ENCODE results near the gene ASTN2. TPM values are rescaled to one million over a fixed set of nuclear protein-coding genes. Genes with fewer than 3 reads are reported as not detected.

Gene ASTN2
- total and polyA plus RNA-seq, 10 of the 15 experiments (the other 5 are each of a cell fraction or from before 2014, with no cell fraction given): 1.4 to 15.7 (median 7.0) TPM

DNA sequence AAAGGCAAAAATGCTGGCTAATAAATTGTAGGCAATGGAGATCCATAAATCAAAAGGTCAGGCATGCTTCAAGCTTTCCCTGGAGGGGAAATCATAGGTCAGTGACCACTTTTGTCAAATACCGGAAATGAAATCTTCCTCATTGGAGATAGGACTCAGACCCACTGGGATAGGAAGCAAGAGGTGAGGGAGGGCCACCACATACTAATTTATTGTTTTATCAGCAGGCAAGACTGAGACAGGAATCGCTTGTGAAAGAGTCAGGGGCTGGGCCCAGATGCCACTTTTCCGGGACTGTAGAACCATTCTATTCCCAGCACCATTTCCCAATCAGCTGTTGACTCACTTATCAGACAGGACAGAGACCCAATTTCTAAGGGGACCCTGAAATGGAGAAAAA, 984.0 kb downstream of the ASTN2 start:
- intact Hi-C loops (cut with micrococcal nuclease; ENCODE audit: unreplicated experiment) (no loop called here), in situ Hi-C loops (cut with MboI) (no loop called here)
- H3K79me2 ChIP-seq (ENCODE audit: control insufficient read depth, insufficient read depth, low read length): no peaks in the 10 kb centered on the region
- ATAC-seq: no peak
- H3K4me1 ChIP-seq (ENCODE audit: control insufficient read depth, insufficient read depth, low read length): no peaks in the 10 kb centered on the region
- WGBS (ENCODE audit: insufficient coverage, insufficient replicate concordance, low lambda C conversion rate, missing lambda C conversion rate): 96% methylated on average over 3 of the region's 3 CpGs
- ChIA-PET RAD21 (ENCODE audit: unreplicated experiment) (no interaction called here), POLR2A (no interaction called here), CTCF (no interaction called here), SMC1A (ENCODE audit: uncharacterized antibody, unreplicated experiment) (no interaction called here)
- no peak for TF ChIP-seq ZZZ3 (IDR thresholded peaks at IDR 0.05; ENCODE audit: control insufficient read depth, insufficient read length, low read depth)
- TF ChIP-seq, protein P1, sequence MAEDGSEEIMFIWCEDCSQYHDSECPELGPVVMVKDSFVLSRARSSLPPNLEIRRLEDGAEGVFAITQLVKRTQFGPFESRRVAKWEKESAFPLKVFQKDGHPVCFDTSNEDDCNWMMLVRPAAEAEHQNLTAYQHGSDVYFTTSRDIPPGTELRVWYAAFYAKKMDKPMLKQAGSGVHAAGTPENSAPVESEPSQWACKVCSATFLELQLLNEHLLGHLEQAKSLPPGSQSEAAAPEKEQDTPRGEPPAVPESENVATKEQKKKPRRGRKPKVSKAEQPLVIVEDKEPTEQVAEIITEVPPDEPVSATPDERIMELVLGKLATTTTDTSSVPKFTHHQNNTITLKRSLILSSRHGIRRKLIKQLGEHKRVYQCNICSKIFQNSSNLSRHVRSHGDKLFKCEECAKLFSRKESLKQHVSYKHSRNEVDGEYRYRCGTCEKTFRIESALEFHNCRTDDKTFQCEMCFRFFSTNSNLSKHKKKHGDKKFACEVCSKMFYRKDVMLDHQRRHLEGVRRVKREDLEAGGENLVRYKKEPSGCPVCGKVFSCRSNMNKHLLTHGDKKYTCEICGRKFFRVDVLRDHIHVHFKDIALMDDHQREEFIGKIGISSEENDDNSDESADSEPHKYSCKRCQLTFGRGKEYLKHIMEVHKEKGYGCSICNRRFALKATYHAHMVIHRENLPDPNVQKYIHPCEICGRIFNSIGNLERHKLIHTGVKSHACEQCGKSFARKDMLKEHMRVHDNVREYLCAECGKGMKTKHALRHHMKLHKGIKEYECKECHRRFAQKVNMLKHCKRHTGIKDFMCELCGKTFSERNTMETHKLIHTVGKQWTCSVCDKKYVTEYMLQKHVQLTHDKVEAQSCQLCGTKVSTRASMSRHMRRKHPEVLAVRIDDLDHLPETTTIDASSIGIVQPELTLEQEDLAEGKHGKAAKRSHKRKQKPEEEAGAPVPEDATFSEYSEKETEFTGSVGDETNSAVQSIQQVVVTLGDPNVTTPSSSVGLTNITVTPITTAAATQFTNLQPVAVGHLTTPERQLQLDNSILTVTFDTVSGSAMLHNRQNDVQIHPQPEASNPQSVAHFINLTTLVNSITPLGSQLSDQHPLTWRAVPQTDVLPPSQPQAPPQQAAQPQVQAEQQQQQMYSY (CRISPR knock-in tag; IDR thresholded peaks at IDR 0.05): no peak
- TF ChIP-seq SMAD1 (IDR thresholded peaks at IDR 0.05; ENCODE audit: low read depth, partially characterized antibody): no peak
- TF ChIP-seq NRF1 (conservative IDR thresholded peaks at IDR 0.05; ENCODE audit: low read depth, low read length): no peak
- TF ChIP-seq, protein P2, sequence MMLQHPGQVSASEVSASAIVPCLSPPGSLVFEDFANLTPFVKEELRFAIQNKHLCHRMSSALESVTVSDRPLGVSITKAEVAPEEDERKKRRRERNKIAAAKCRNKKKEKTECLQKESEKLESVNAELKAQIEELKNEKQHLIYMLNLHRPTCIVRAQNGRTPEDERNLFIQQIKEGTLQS (IDR thresholded peaks at IDR 0.05; ENCODE audit: borderline replicate concordance, extremely low read depth, low read depth, low read length): no peak
- no peak for TF ChIP-seq RFX5 (IDR thresholded peaks at IDR 0.05; ENCODE audit: low read depth, low read length)
- TF ChIP-seq HDGF (IDR thresholded peaks at IDR 0.05): no peak
- TF ChIP-seq NFXL1 (IDR thresholded peaks at IDR 0.05; ENCODE audit: borderline replicate concordance): no peak
- TF ChIP-seq, protein P3, sequence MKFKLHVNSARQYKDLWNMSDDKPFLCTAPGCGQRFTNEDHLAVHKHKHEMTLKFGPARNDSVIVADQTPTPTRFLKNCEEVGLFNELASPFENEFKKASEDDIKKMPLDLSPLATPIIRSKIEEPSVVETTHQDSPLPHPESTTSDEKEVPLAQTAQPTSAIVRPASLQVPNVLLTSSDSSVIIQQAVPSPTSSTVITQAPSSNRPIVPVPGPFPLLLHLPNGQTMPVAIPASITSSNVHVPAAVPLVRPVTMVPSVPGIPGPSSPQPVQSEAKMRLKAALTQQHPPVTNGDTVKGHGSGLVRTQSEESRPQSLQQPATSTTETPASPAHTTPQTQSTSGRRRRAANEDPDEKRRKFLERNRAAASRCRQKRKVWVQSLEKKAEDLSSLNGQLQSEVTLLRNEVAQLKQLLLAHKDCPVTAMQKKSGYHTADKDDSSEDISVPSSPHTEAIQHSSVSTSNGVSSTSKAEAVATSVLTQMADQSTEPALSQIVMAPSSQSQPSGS (IDR thresholded peaks at IDR 0.05; ENCODE audit: low read length): no peak
- TF ChIP-seq MXI1 (IDR thresholded peaks at IDR 0.05; ENCODE audit: low read depth, low read length): no peak
- no peak for TF ChIP-seq ATF7 (IDR thresholded peaks at IDR 0.05; ENCODE audit: low read depth)
- TF ChIP-seq STAT1 (conservative IDR thresholded peaks at IDR 0.05): no peak
- no peak for TF ChIP-seq SRF (IDR thresholded peaks at IDR 0.05; ENCODE audit: low read depth in 2 of 2, low read length in 2 of 2)
- TF ChIP-seq TCF3 (IDR thresholded peaks at IDR 0.05; ENCODE audit: borderline replicate concordance, insufficient read depth, low read depth, low read length): no peak
- H3K9ac ChIP-seq (ENCODE audit: control insufficient read depth, insufficient read depth, low read length): no peak overlapping the region
- H3K4me2 ChIP-seq (ENCODE audit: control insufficient read depth, insufficient read depth): no peak overlapping the region
- H3K36me3 ChIP-seq (ENCODE audit: control insufficient read depth in 2 of 2, insufficient read depth in 2 of 2, low read length in 1 of 2): no peaks in the 10 kb centered on the region
- no peak overlapping the region for H3K27ac ChIP-seq (ENCODE audit: control insufficient read depth, insufficient read depth)
- no peaks in the 10 kb centered on the region for H3K27me3 ChIP-seq (replicated peaks in 1 of 2; ENCODE audit: control insufficient read depth in 2 of 2, insufficient read depth in 2 of 2, low read length in 1 of 2)
- H3K9me3 ChIP-seq (replicated peaks; ENCODE audit: control insufficient read depth, insufficient read depth, low read length): no peaks in the 10 kb centered on the region
- DNase-seq (ENCODE audit: low read depth, low spot score): no peak
- H4K20me1 ChIP-seq (ENCODE audit: control insufficient read depth, insufficient read depth): no peaks in the 10 kb centered on the region
- no peak overlapping the region for H3K4me3 ChIP-seq
- FAIRE-seq: no peak
- no TSS peak for BruUV-seq (replicated peaks)
- H2AFZ ChIP-seq (ENCODE audit: control insufficient read depth, low read depth, low read length): no peak overlapping the region
